Airway epithelial cell (primary cell): ENCODE results near the gene TPX2. TPM values are rescaled to one million over a fixed set of nuclear protein-coding genes. Genes with fewer than 3 reads are reported as not detected.

Experiments
- total RNA-seq: library from RNA; depleted of rRNA; stranded (reverse); fragments of >200 nt; gene quantifications from 2 replicates; pipeline ENCODE4 v1.2.3, GENCODE V29; 2015

TPX2 gene
- total RNA-seq, result 55.3 and 62.2 TPM in 2 replicates

GRCh38 chr20:31738729-31739549 is at the start of gene TPX2:
TSS of gene TPX2 (plus strand) at chr20:31739290. CDS start at chr20:31757477, 18,187 bp downstream.

GRCh38 chr20:31722257-31723068 is 16.6 kb upstream of the TPX2 start, which contains the start of gene BCL2L1:
TSS of gene BCL2L1 (minus strand) at chr20:31722868. CDS start at chr20:31722218, 650 bp downstream.

GRCh38 chr20:31819083-31819784 is 80.1 kb downstream of the TPX2 start, which contains the start of gene MYLK2:
TSS of gene MYLK2 (plus strand) at chr20:31819356. CDS start at chr20:31819581, 225 bp downstream.

GRCh38 chr20:31845300-31845863 is 106.3 kb downstream of the TPX2 start, which contains the start of gene FOXS1:
TSS of gene FOXS1 (minus strand) at chr20:31845604. CDS start at chr20:31845542, 62 bp downstream.

Other genes starting within 250 kb of the TPX2 start
- 55.3 and 92.6 TPM in 2 replicates for gene HM13, start 224.8 kb upstream of the TPX2 start, total RNA-seq
- gene ID1, start 134.0 kb upstream of the TPX2 start, total RNA-seq, result 651 and 673 TPM in 2 replicates
- not detected in 2 replicates for gene COX4I2, start 101.4 kb upstream of the TPX2 start, total RNA-seq
- gene BCL2L1, start 16.4 kb upstream of the TPX2 start, total RNA-seq, result 72.1 and 98.5 TPM in 2 replicates
- gene MYLK2, start 80.1 kb downstream of the TPX2 start, total RNA-seq, result not detected in 2 replicates
- not detected in 2 replicates for gene FOXS1, start 106.3 kb downstream of the TPX2 start, total RNA-seq
- gene DUSP15, start 131.2 kb downstream of the TPX2 start, total RNA-seq, result not detected in 2 replicates
- not detected in 2 replicates for gene TTLL9, start 131.3 kb downstream of the TPX2 start, total RNA-seq
- 13.0 and 18.0 TPM in 2 replicates for gene PDRG1, start 212.8 kb downstream of the TPX2 start, total RNA-seq
- not detected in 2 replicates for gene XKR7, start 228.9 kb downstream of the TPX2 start, total RNA-seq